PC-9 (cell line): Measurements from ENCODE around the gene BCL2. TPM values are rescaled to one million over a fixed set of nuclear protein-coding genes. Genes with fewer than 3 reads are reported as not detected.

Experiments
- BruUV-seq: library from RNA; stranded (reverse); fragments of 400-500 nt; replicated peaks from 2 replicates; lab custom pipeline; 2021; lab: Mats Ljungman, UMichigan
- CTCF ChIA-PET: fragments of 300-600 bp; sonication (Branson Sonifier 250); formaldehyde crosslinking; loops from one replicate; lab custom pipeline; 2022; ENCODE audit warnings: antibody characterized with exemption; lab: Charles Lee
- POLR2A ChIA-PET: fragments of 300-600 bp; sonication (Branson Sonifier 250); formaldehyde crosslinking; loops from one replicate; lab custom pipeline; 2022; ENCODE audit warnings: antibody characterized with exemption; ENCODE audit not compliant: unreplicated experiment; lab: Charles Lee
- DNase-seq, 2 experiments: peaks; one replicate each; pipeline versions ENCODE4 v3.0.0 to v3.0.0-alpha.2; 2015 to 2022; ENCODE audit warnings: mixed read lengths in 1 of 2
- H2AFZ ChIP-seq: fragments of 200-600 bp; sonication (generic); 2 replicates; pipeline ENCODE4 v1.8.1; 2017; ENCODE audit warnings: antibody characterized with exemption
- H3F3A ChIP-seq: fragments of 200-600 bp; sonication (generic); 2 replicates; pipeline ENCODE4 v1.8.1; 2017; ENCODE audit warnings: antibody characterized with exemption, mild to moderate bottlenecking, low read depth; ENCODE audit not compliant: insufficient read depth
- H3K27ac ChIP-seq: fragments of 200-600 bp; sonication (generic); 2 replicates; pipeline ENCODE4 v1.6.1; 2016; ENCODE audit warnings: mixed run types
- H3K27me3 ChIP-seq: fragments of 200-600 bp; sonication (generic); 2 replicates; pipeline ENCODE4 v1.6.1; 2016; ENCODE audit warnings: low read depth, mixed run types; ENCODE audit not compliant: insufficient read depth
- H3K36me3 ChIP-seq: fragments of 200-600 bp; sonication (generic); 2 replicates; pipeline ENCODE4 v1.6.1; 2016; ENCODE audit warnings: low read depth, mixed run types
- H3K4me1 ChIP-seq: fragments of 200-600 bp; sonication (generic); replicated peaks from 2 replicates; pipeline ENCODE4 v1.6.1; 2016; ENCODE audit warnings: mixed run types; ENCODE audit not compliant: insufficient read depth
- H3K4me2 ChIP-seq: fragments of 200-600 bp; sonication (generic); 2 replicates; pipeline ENCODE4 v1.6.1; 2017; ENCODE audit warnings: mixed run types
- H3K4me3 ChIP-seq: fragments of 200-600 bp; sonication (generic); 2 replicates; pipeline ENCODE4 v1.6.1; 2016; ENCODE audit warnings: mixed run types
- H3K79me2 ChIP-seq: fragments of 200-600 bp; sonication (generic); 2 replicates; pipeline ENCODE4 v1.6.1; 2017; ENCODE audit warnings: low read depth, mixed run types
- H3K9me2 ChIP-seq: fragments of 200-600 bp; sonication (generic); 2 replicates; pipeline ENCODE4 v1.8.1; 2017; ENCODE audit warnings: mild to moderate bottlenecking; ENCODE audit not compliant: insufficient read depth
- H3K9me3 ChIP-seq: fragments of 200-600 bp; sonication (generic); 2 replicates; pipeline ENCODE4 v1.8.1; 2016; ENCODE audit warnings: low read depth; ENCODE audit not compliant: insufficient read depth
- H4K20me1 ChIP-seq: fragments of 200-600 bp; sonication (generic); 2 replicates; pipeline ENCODE4 v1.8.1; 2017; ENCODE audit not compliant: insufficient read depth
- EZH2 ChIP-seq: fragments of 200-600 bp; sonication (generic); IDR thresholded peaks from 2 replicates; pipeline ENCODE4 v1.8.0; 2017; ENCODE audit warnings: antibody characterized with exemption, low read depth
- intact Hi-C: fragments of 100-400 bp; cut with micrococcal nuclease; formaldehyde crosslinking; loops from one replicate; pipeline ENCODE4 v1.10.0; 2022; ENCODE audit not compliant: unreplicated experiment
- total RNA-seq: library from RNA; stranded (reverse); gene quantifications from 2 replicates; pipeline ENCODE4 v1.2.3, GENCODE V29; 2021
- TF ChIP-seq, protein P1 (sequence below): fragments of 200-600 bp; sonication (generic); conservative IDR thresholded peaks from 2 replicates; pipeline ENCODE4 v1.6.1; 2017; ENCODE audit warnings: mixed run types, antibody characterized with exemption, mild to moderate bottlenecking, moderate library complexity

The BCL2 gene
- total RNA-seq, 1 experiment from 2014 or later = 2.0 TPM

- CTCF ChIA-PET = no interaction called here
- H3K4me3 ChIP-seq = no peak overlapping the region
- peaks cover 26% of the 10 kb centered on the region for H3K36me3 ChIP-seq
- no peaks in the 10 kb centered on the region for H3F3A ChIP-seq
- H3K27ac ChIP-seq = no peak overlapping the region
- no peak for DNase-seq
- no peaks in the 10 kb centered on the region; the same call in 1 of the 2 replicates for H4K20me1 ChIP-seq
- no peaks in the 10 kb centered on the region for H3K9me3 ChIP-seq
- H3K9me2 ChIP-seq = no peaks in the 10 kb centered on the region
- POLR2A ChIA-PET = no interaction called here
- H3K4me2 ChIP-seq = no peak overlapping the region
- H3K4me1 ChIP-seq = no peaks in the 10 kb centered on the region
- H3K79me2 ChIP-seq = no peaks in the 10 kb centered on the region
- no peak overlapping the region for H2AFZ ChIP-seq
- H3K27me3 ChIP-seq = no peaks in the 10 kb centered on the region
- TF ChIP-seq, protein P1, sequence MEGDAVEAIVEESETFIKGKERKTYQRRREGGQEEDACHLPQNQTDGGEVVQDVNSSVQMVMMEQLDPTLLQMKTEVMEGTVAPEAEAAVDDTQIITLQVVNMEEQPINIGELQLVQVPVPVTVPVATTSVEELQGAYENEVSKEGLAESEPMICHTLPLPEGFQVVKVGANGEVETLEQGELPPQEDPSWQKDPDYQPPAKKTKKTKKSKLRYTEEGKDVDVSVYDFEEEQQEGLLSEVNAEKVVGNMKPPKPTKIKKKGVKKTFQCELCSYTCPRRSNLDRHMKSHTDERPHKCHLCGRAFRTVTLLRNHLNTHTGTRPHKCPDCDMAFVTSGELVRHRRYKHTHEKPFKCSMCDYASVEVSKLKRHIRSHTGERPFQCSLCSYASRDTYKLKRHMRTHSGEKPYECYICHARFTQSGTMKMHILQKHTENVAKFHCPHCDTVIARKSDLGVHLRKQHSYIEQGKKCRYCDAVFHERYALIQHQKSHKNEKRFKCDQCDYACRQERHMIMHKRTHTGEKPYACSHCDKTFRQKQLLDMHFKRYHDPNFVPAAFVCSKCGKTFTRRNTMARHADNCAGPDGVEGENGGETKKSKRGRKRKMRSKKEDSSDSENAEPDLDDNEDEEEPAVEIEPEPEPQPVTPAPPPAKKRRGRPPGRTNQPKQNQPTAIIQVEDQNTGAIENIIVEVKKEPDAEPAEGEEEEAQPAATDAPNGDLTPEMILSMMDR = no peak
- no peak for TF ChIP-seq EZH2
- intact Hi-C loops = no loop called here
- BruUV-seq = no TSS peak
Observed at GRCh38 chr18:63346480-63347183, 27.1 kb upstream of the BCL2 start.

DNA sequence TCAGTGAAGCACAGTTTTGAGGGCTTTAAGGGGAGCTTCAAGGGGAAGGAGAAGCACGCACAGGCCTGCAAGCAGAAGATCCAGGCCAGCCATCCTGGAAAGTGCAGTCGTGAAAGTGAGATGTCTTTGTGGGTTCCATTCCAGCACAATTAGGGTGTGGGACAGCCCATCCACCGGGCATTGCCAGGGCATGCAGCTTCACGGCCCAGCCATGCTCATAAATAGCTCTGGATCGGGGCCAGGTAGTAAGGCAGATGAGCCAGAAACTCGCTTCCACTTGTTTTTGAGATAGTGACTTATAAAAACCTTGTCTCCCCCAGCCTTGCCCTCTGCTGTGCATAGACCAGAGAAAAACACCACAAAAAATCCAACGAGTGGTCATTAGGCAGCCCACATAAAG lies 26.5 kb upstream of the BCL2 start:
- ChIA-PET POLR2A (no interaction called here), CTCF (no interaction called here)
- no peaks in the 10 kb centered on the region for H3K4me1 ChIP-seq
- DNase-seq = no peak
- H3K9me2 ChIP-seq = no peaks in the 10 kb centered on the region
- intact Hi-C loops = no loop called here
- H2AFZ ChIP-seq = no peak overlapping the region
- no peak for TF ChIP-seq EZH2
- TF ChIP-seq, protein P1 = no peak
- H3F3A ChIP-seq = no peaks in the 10 kb centered on the region
- H3K4me2 ChIP-seq = no peak overlapping the region
- peaks cover 21% of the 10 kb centered on the region for H3K36me3 ChIP-seq
- H3K27me3 ChIP-seq = no peaks in the 10 kb centered on the region
- BruUV-seq = no TSS peak
- H3K79me2 ChIP-seq = no peaks in the 10 kb centered on the region
- no peak overlapping the region for H3K27ac ChIP-seq
- H3K9me3 ChIP-seq = no peaks in the 10 kb centered on the region
- no peak overlapping the region for H3K4me3 ChIP-seq
- H4K20me1 ChIP-seq = no peaks in the 10 kb centered on the region; the same call in 1 of the 2 replicates

DNA sequence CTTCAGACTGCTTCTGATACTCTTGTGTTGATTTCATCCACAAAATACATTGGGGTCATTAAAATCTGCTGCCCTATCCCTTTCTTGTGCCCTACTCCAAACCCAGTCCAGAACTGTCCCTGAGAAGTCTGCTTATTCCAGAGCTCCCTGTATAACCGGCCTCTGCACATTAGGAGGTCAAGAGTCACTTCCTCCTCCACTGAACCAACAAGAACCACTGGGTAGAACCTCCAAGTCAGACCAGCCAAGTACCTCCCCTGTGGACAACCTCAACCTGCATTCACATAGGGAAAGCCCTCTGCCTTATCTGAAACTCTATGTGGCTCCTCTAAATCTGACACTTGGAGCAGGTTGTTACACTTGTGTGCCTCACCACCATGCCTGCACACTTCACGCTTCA lies 25.3 kb upstream of the BCL2 start:
- no peaks in the 10 kb centered on the region for H3K27me3 ChIP-seq
- no peaks in the 10 kb centered on the region for H3K9me3 ChIP-seq
- H3K27ac ChIP-seq = no peak overlapping the region
- no peak for DNase-seq
- H4K20me1 ChIP-seq = no peaks in the 10 kb centered on the region; the same call in 1 of the 2 replicates
- H3K4me3 ChIP-seq = no peak overlapping the region
- ChIA-PET POLR2A (no interaction called here), CTCF (no interaction called here)
- no peak overlapping the region for H3K4me2 ChIP-seq
- 0 out of 2 replicates have a peak, but pooled peaks cover 3% of the 10 kb centered on the region for H3F3A ChIP-seq
- H3K79me2 ChIP-seq = no peaks in the 10 kb centered on the region
- intact Hi-C loops = loop anchor here (5.0 kb wide), 1 partner anchor 328 kb away; no protein-coding TSS in a partner anchor
- H3K4me1 ChIP-seq = no peaks in the 10 kb centered on the region
- TF ChIP-seq, protein P1 = no peak
- TF ChIP-seq EZH2 = no peak
- H3K36me3 ChIP-seq = peaks cover 22% of the 10 kb centered on the region
- H2AFZ ChIP-seq = no peak overlapping the region
- BruUV-seq = no TSS peak
- no peaks in the 10 kb centered on the region for H3K9me2 ChIP-seq
